HCT116 (cell line): ENCODE results near the gene TBXT. TPM values are rescaled to one million over a fixed set of nuclear protein-coding genes. Genes with fewer than 3 reads are reported as not detected.

Experiments
- ATAC-seq: fragments of 200-7000 bp; cut with Tn5 transposase; 2 replicates; pipeline ENCODE4 v1.9.1; 2020; ENCODE audit warnings: mild to moderate bottlenecking, moderate library complexity
- BruUV-seq: library from RNA; stranded (reverse); fragments of 400-500 nt; replicated peaks from 2 replicates; lab custom pipeline; 2021; lab: Mats Ljungman, UMichigan
- CTCF ChIA-PET: fragments of 300-600 bp; sonication (Branson Sonifier 250); formaldehyde crosslinking; loops from one replicate; lab custom pipeline; 2021; ENCODE audit warnings: antibody characterized with exemption; lab: Charles Lee
- POLR2A ChIA-PET: fragments of 300-600, 350-600 bp; sonication (Branson Sonifier 250); formaldehyde crosslinking; loops from one replicate; lab custom pipeline; 2021; ENCODE audit warnings: antibody characterized with exemption; lab: Charles Lee
- RAD21 ChIA-PET, 2 experiments: fragments of 300-600 bp; sonication (Branson Sonifier 250); formaldehyde crosslinking; loops; one replicate each; lab custom pipeline; 2023; ENCODE audit warnings: low total read pairs in 2 of 2; ENCODE audit not compliant: uncharacterized antibody in 2 of 2, unreplicated experiment in 2 of 2, low non-redundant PET in 1 of 2; lab: Charles Lee
- DNase-seq: peaks from one replicate; pipeline ENCODE4 v3.0.0-alpha.2; 2010; ENCODE audit warnings: low read depth, low spot score
- H2AFZ ChIP-seq: fragments of 200-600 bp; shearing (Covaris generic), sonication (generic); 2 replicates; pipeline ENCODE4 v1.6.1; 2017; ENCODE audit warnings: low read depth, mixed run types, mixed read lengths, antibody characterized with exemption, low read length; ENCODE audit not compliant: poor library complexity, severe bottlenecking
- H3K27ac ChIP-seq: 2 replicates; pipeline ENCODE4 v1.5.1; 2012; ENCODE audit warnings: low read depth, low read length
- H3K27me3 ChIP-seq: fragments of 200-600 bp; sonication (generic); 2 replicates; pipeline ENCODE4 v1.6.1; 2016; ENCODE audit warnings: mixed run types, low read length, mixed read lengths; ENCODE audit not compliant: insufficient read depth
- H3K36me3 ChIP-seq, 2 experiments: fragments of 200-500 bp in 1 of 2; fragments of 200-600 bp in 1 of 2; sonication (Bioruptor generic) in 1 of 2; sonication (generic) in 1 of 2; 2 replicates each; pipeline versions ENCODE4 v1.5.1 to v1.6.1; 2014 to 2016; ENCODE audit warnings: low read length in 2 of 2, inconsistent platforms in 1 of 2, mixed read lengths in 1 of 2, mixed run types in 1 of 2; ENCODE audit not compliant: insufficient read depth in 2 of 2, control insufficient read depth in 1 of 2
- H3K4me1 ChIP-seq, 2 experiments: fragments of 200-600 bp in 1 of 2; sonication (generic) in 1 of 2; 2 replicates each; pipeline versions ENCODE4 v1.5.1 to v1.6.1; 2012 to 2017; ENCODE audit warnings: low read length in 2 of 2, inconsistent platforms in 1 of 2, mild to moderate bottlenecking in 1 of 2, mixed read lengths in 1 of 2, mixed run types in 1 of 2, moderate library complexity in 1 of 2; ENCODE audit not compliant: insufficient read depth in 2 of 2, control insufficient read depth in 1 of 2
- H3K4me2 ChIP-seq: fragments of 200-600 bp; sonication (generic); 2 replicates; pipeline ENCODE4 v1.6.1; 2017; ENCODE audit warnings: mixed run types, low read length, mixed read lengths
- H3K4me3 ChIP-seq, 2 experiments: fragments of 200-600 bp in 1 of 2; sonication (generic) in 1 of 2; replicated peaks in 1 of 2; 2 replicates each; pipeline ENCODE4 v1.5.1; 2011 to 2016; ENCODE audit warnings: low read length in 2 of 2, control low read depth in 1 of 2, low read depth in 1 of 2, mild to moderate bottlenecking in 1 of 2, mixed read lengths in 1 of 2, mixed run types in 1 of 2
- H3K79me2 ChIP-seq: fragments of 200-600 bp; sonication (generic); 2 replicates; pipeline ENCODE4 v1.6.1; 2017; ENCODE audit warnings: mild to moderate bottlenecking, mixed run types, low read length, moderate library complexity, mixed read lengths; ENCODE audit not compliant: insufficient read depth
- H3K9ac ChIP-seq: fragments of 200-600 bp; sonication (generic); 2 replicates; pipeline ENCODE4 v1.6.1; 2016; ENCODE audit warnings: low read length, mixed read lengths
- H3K9me2 ChIP-seq: fragments of 200-600 bp; sonication (generic), shearing (Covaris generic); 2 replicates; pipeline ENCODE4 v1.6.1; 2017; ENCODE audit warnings: mixed run types, mild to moderate bottlenecking, moderate library complexity; ENCODE audit not compliant: insufficient read depth
- H3K9me3 ChIP-seq, 2 experiments: fragments of 200-500 bp in 1 of 2; fragments of 200-600 bp in 1 of 2; sonication (Bioruptor generic) in 1 of 2; sonication (generic) in 1 of 2; 2 replicates each; pipeline ENCODE4 v1.6.1; 2014 to 2017; ENCODE audit warnings: low read length in 2 of 2, mixed read lengths in 2 of 2, inconsistent platforms in 1 of 2, low read depth in 1 of 2, mild to moderate bottlenecking in 1 of 2, mixed run types in 1 of 2, moderate library complexity in 1 of 2; ENCODE audit not compliant: control insufficient read depth in 1 of 2, insufficient read depth in 1 of 2
- H4K20me1 ChIP-seq: fragments of 200-600 bp; sonication (generic), shearing (Covaris generic); 2 replicates; pipeline ENCODE4 v1.6.1; 2017; ENCODE audit warnings: mixed run types, mild to moderate bottlenecking, moderate library complexity; ENCODE audit not compliant: insufficient read depth
- CBX3 ChIP-seq: IDR thresholded peaks from 2 replicates; pipeline ENCODE4 v1.6.1; 2012; ENCODE audit warnings: low read depth
- CEBPB ChIP-seq: IDR thresholded peaks from 2 replicates; pipeline ENCODE4 v1.6.1; 2012; ENCODE audit warnings: low read depth
- EGR1 ChIP-seq: IDR thresholded peaks from 2 replicates; pipeline ENCODE4 v1.6.1; 2012; ENCODE audit warnings: low read depth
- ELF1 ChIP-seq: IDR thresholded peaks from 2 replicates; pipeline ENCODE4 v1.6.1; 2012; ENCODE audit warnings: low read depth, borderline replicate concordance
- EZH2phosphoT487 ChIP-seq: fragments of 200-600 bp; IDR thresholded peaks from 2 replicates; pipeline ENCODE4 v1.6.1; 2018; ENCODE audit warnings: antibody characterized with exemption, borderline replicate concordance
- FOSL1 ChIP-seq: IDR thresholded peaks from 2 replicates; pipeline ENCODE4 v1.6.1; 2012; ENCODE audit warnings: low read depth
- MAX ChIP-seq: IDR thresholded peaks from 2 replicates; pipeline ENCODE4 v1.6.1; 2012
- POLR2A ChIP-seq: IDR thresholded peaks from 2 replicates; pipeline ENCODE4 v1.7.0; 2011; ENCODE audit warnings: borderline replicate concordance; ENCODE audit not compliant: insufficient read depth, insufficient read length; ENCODE audit errors: extremely low read depth
- POLR2AphosphoS5 ChIP-seq: IDR thresholded peaks from 2 replicates; pipeline ENCODE4 v1.6.1; 2011; ENCODE audit warnings: mild to moderate bottlenecking, low read depth, low read length, moderate library complexity
- SIN3A ChIP-seq: IDR thresholded peaks from 2 replicates; pipeline ENCODE4 v1.6.1; 2012; ENCODE audit warnings: low read depth
- SP1 ChIP-seq: IDR thresholded peaks from 2 replicates; pipeline ENCODE4 v1.6.1; 2012; ENCODE audit warnings: low read depth
- SRF ChIP-seq: IDR thresholded peaks from 2 replicates; pipeline ENCODE4 v1.6.1; 2012; ENCODE audit warnings: low read depth
- intact Hi-C: fragments of 100-400 bp; cut with micrococcal nuclease; formaldehyde crosslinking; loops from 2 replicates; pipeline ENCODE4 v1.10.0; 2022
- total RNA-seq: library from RNA; stranded (reverse); gene quantifications from one replicate; pipeline ENCODE4 v1.2.1, GENCODE V29; 2021; ENCODE audit not compliant: unreplicated experiment

The TBXT gene
- total RNA-seq, 1 experiment from 2014 or later: not detected

DNA sequence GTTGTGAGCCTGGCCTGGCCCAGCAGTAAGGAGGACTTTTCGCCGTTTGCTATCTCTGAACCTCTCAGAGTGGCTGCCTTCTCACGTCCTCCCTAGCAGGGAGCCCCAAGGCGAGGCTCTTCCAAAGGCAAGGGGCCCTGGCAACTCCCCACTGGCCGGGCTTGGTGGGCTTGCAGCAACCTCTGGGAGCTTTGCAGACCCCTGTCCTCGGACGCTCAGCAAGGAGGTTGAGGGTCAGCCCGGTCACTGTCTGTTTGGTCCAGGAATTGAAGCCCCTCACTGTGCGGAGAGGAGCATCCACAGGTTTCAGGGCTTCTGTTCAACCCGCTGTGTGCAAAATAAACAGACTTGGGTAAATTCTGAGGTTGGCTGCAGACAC is 28.2 kb upstream of the TBXT start:
- no TSS peak for BruUV-seq
- CTCF ChIA-PET: no interaction called here
- TF ChIP-seq EGR1 (no peak), EZH2phosphoT487 (no peak), MAX (no peak), POLR2AphosphoS5 (no peak), SIN3A (no peak), POLR2A (no peak), ELF1 (no peak), CEBPB (no peak), SP1 (no peak), CBX3 (no peak), SRF (no peak), FOSL1 (no peak)
- intact Hi-C loops: no loop called here
- Histone ChIP-seq H3K9me2 (no peaks in the 10 kb centered on the region), H3K4me1 (no peaks in the 10 kb centered on the region), H3K79me2 (no peaks in the 10 kb centered on the region), H3K27me3 (peaks cover 3% of the 10 kb centered on the region; the same call in 1 of the 2 replicates), H2AFZ (no peak overlapping the region), H3K4me2 (no peak overlapping the region), H3K4me3 (no peak overlapping the region), H3K36me3 (no peaks in the 10 kb centered on the region), H3K9me3 (no peaks in the 10 kb centered on the region), H3K9ac (no peak overlapping the region), H3K27ac (no peak overlapping the region), H4K20me1 (no peaks in the 10 kb centered on the region)
- ATAC-seq (no peak), DNase-seq (no peak)
- RAD21 ChIA-PET: no interaction called here
- POLR2A ChIA-PET: no interaction called here
